MCF 10A (cell line): ENCODE measurements around the gene RDH14. TPM values are rescaled to one million over a fixed set of nuclear protein-coding genes. Genes with fewer than 3 reads are reported as not detected.

Source experiments
- BruUV-seq: library from RNA; stranded (reverse); fragments of 400-500 nt; replicated peaks from 2 replicates; lab custom pipeline; 2021; lab: Mats Ljungman, UMichigan
- CTCF ChIA-PET: fragments of 300-600 bp; sonication (Branson Sonifier 250); formaldehyde crosslinking; extraction: SDS; loops from one replicate; lab custom pipeline; 2021; ENCODE audit warnings: antibody characterized with exemption, inconsistent platforms; lab: Yijun Ruan, JAX
- POLR2A ChIA-PET: fragments of 300-600, 350-650 bp; sonication (Branson Sonifier 250); formaldehyde crosslinking; extraction: SDS; loops from one replicate; lab custom pipeline; 2020; ENCODE audit warnings: antibody characterized with exemption, inconsistent platforms; lab: Yijun Ruan, JAX
- DNase-seq: peaks from one replicate; pipeline ENCODE4 v3.0.0-alpha.2; 2018; ENCODE audit not compliant: unreplicated experiment
- H3K27ac Mint-ChIP-seq: one replicate; pipeline ENCODE4 v1.8.0; 2022; ENCODE audit warnings: mild to moderate bottlenecking, low read depth, mixed read lengths; ENCODE audit not compliant: unreplicated experiment
- H3K27me3 Mint-ChIP-seq: one replicate; pipeline ENCODE4 v1.8.0; 2022; ENCODE audit warnings: mixed read lengths; ENCODE audit not compliant: insufficient read depth, unreplicated experiment
- H3K36me3 Mint-ChIP-seq: one replicate; pipeline ENCODE4 v1.8.0; 2022; ENCODE audit warnings: mild to moderate bottlenecking, moderate library complexity, mixed read lengths; ENCODE audit not compliant: insufficient read depth, unreplicated experiment
- H3K4me1 Mint-ChIP-seq: one replicate; pipeline ENCODE4 v1.8.0; 2022; ENCODE audit warnings: mixed read lengths; ENCODE audit not compliant: insufficient read depth, unreplicated experiment
- H3K4me3 Mint-ChIP-seq: one replicate; pipeline ENCODE4 v1.8.0; 2022; ENCODE audit warnings: mild to moderate bottlenecking, moderate library complexity, mixed read lengths; ENCODE audit not compliant: unreplicated experiment
- H3K9me3 Mint-ChIP-seq: one replicate; pipeline ENCODE4 v1.8.0; 2022; ENCODE audit warnings: mixed read lengths; ENCODE audit not compliant: unreplicated experiment
- CTCF ChIP-seq: fragments of 200-600 bp; IDR thresholded peaks from one replicate; pipeline ENCODE4 v1.8.0; 2022; ENCODE audit warnings: antibody characterized with exemption, mild to moderate bottlenecking; ENCODE audit not compliant: unreplicated experiment
- intact Hi-C: fragments of 100-400 bp; cut with micrococcal nuclease; formaldehyde crosslinking; loops from 2 replicates; pipeline ENCODE4 v1.14.1; 2022
- total RNA-seq: library from RNA; stranded (reverse); gene quantifications from 2 replicates; pipeline ENCODE4 v1.2.3, GENCODE V29; 2022

RDH14 gene
- total RNA-seq, 1 experiment from 2014 or later = 19.2 TPM

GRCh38 chr2:18551623-18552022 is 8.8 kb downstream of the RDH14 start:
- peaks cover 10% of the 10 kb centered on the region for H3K36me3 Mint-ChIP-seq
- DNase-seq = no peak
- POLR2A ChIA-PET = interaction anchor here (1.9 kb wide), 1 partner anchor 9 kb away, joined by 8 read pairs; the partner anchor contains the start of gene RDH14
- no peaks in the 10 kb centered on the region for H3K27me3 Mint-ChIP-seq
- intact Hi-C loops = no loop called here
- peak overlapping the region; percentile 5 for H3K27ac Mint-ChIP-seq
- CTCF ChIA-PET = interaction anchor here (0.6 kb wide), 1 partner anchor 913 kb away, joined by 3 read pairs; no protein-coding TSS in a partner anchor
- no peak for TF ChIP-seq CTCF
- BruUV-seq = no TSS peak
- no peak overlapping the region for H3K4me3 Mint-ChIP-seq
- no peaks in the 10 kb centered on the region for H3K9me3 Mint-ChIP-seq
- H3K4me1 Mint-ChIP-seq = peaks cover 16% of the 10 kb centered on the region

- DNase-seq = no peak
- Mint-ChIP-seq H3K4me1 (peaks cover 12% of the 10 kb centered on the region), H3K27ac (no peak overlapping the region), H3K9me3 (no peaks in the 10 kb centered on the region), H3K4me3 (no peak overlapping the region), H3K36me3 (peaks cover 10% of the 10 kb centered on the region), H3K27me3 (no peaks in the 10 kb centered on the region)
- no TSS peak for BruUV-seq
- TF ChIP-seq CTCF = no peak
- ChIA-PET POLR2A (interaction anchor here (1.9 kb wide), 1 partner anchor 9 kb away, joined by 8 read pairs; the partner anchor contains the start of gene RDH14), CTCF (interaction anchor here (0.6 kb wide), 1 partner anchor 1457 kb away, joined by 3 read pairs; no protein-coding TSS in a partner anchor)
- intact Hi-C loops = no loop called here
These were observed 9.3 kb downstream of the RDH14 start for GRCh38 chr2:18551169-18551568.

- Mint-ChIP-seq H3K4me3 (no peak overlapping the region), H3K27me3 (no peaks in the 10 kb centered on the region), H3K9me3 (no peaks in the 10 kb centered on the region), H3K4me1 (peaks cover 15% of the 10 kb centered on the region), H3K27ac (no peak overlapping the region), H3K36me3 (peaks cover 7% of the 10 kb centered on the region)
- intact Hi-C loops = no loop called here
- ChIA-PET POLR2A (interaction anchor here (1.9 kb wide), 1 partner anchor 10 kb away, joined by 8 read pairs; the partner anchor contains the start of gene RDH14), CTCF (no interaction called here)
- no peak for DNase-seq
- BruUV-seq = no TSS peak
- no peak for TF ChIP-seq CTCF
These were observed 10.0 kb downstream of the RDH14 start for GRCh38 chr2:18550433-18550832.

- H3K27me3 Mint-ChIP-seq = no peaks in the 10 kb centered on the region
- no peak for TF ChIP-seq CTCF
- intact Hi-C loops = no loop called here
- no peaks in the 10 kb centered on the region for H3K36me3 Mint-ChIP-seq
- H3K9me3 Mint-ChIP-seq = no peaks in the 10 kb centered on the region
- no peak overlapping the region for H3K4me3 Mint-ChIP-seq
- BruUV-seq = no TSS peak
- no peak for DNase-seq
- POLR2A ChIA-PET = interaction anchor here (0.6 to 1.0 kb wide), 3 partner anchors 9 to 1078 kb away, joined by 3 read pairs; no protein-coding TSS in a partner anchor
- H3K27ac Mint-ChIP-seq = no peak overlapping the region
- CTCF ChIA-PET = interaction anchor here (1.2 kb wide), 1 partner anchor 9 kb away, joined by 4 read pairs; no protein-coding TSS in a partner anchor
- H3K4me1 Mint-ChIP-seq = peaks cover 18% of the 10 kb centered on the region
These were observed 11.4 kb downstream of the RDH14 start for GRCh38 chr2:18549083-18549482.
